Measurements from ENCODE around the gene CD101. TPM values are rescaled to one million over a fixed set of nuclear protein-coding genes. Genes with fewer than 3 reads are reported as not detected.

The CD101 gene
- total RNA-seq, 4 donors from 2014 or later: under 0.01 to 2.9 (median 0.59) TPM; not detected in 1

DNA sequence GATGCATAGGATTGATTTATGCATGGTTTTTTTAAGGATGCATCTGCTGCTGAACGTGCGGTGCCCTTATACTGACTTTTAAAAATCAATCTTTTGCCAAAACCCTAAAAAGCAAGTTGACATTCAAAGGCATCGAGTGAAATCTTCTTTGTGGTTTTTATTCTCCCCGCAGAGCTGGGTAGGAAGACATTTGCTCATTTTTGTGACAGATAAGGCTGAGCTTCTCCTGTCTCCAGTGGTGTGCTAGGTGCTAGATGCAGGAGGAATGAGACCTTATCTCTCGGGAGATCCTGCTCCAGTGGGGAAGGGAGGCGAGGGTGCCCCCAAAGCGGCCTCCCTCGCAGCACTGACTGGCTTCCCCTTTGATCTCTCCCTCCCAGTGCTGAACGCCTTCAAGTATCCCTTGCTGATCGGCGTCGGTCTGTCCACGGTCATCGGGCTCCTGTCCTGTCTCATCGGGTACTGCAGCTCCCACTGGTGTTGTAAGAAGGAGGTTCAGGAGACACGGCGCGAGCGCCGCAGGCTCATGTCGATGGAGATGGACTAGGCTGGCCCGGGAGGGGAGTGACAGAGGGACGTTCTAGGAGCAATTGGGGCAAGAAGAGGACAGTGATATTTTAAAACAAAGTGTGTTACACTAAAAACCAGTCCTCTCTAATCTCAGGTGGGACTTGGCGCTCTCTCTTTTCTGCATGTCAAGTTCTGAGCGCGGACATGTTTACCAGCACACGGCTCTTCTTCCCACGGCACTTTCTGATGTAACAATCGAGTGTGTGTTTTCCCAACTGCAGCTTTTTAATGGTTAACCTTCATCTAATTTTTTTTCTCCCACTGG, 14.9 kb upstream of the CD101 start:
- H3K36me3 ChIP-seq: no peaks in the 10 kb centered on the region
- no peaks in the 10 kb centered on the region for H3K27me3 ChIP-seq
- no peak overlapping the region for H3K4me3 ChIP-seq
- no peaks in the 10 kb centered on the region for H3K9me3 ChIP-seq
- no peak for TF ChIP-seq POLR2A (IDR thresholded peaks at IDR 0.05)
- no peak for TF ChIP-seq EP300 (IDR thresholded peaks at IDR 0.05)
- TF ChIP-seq, protein P1, sequence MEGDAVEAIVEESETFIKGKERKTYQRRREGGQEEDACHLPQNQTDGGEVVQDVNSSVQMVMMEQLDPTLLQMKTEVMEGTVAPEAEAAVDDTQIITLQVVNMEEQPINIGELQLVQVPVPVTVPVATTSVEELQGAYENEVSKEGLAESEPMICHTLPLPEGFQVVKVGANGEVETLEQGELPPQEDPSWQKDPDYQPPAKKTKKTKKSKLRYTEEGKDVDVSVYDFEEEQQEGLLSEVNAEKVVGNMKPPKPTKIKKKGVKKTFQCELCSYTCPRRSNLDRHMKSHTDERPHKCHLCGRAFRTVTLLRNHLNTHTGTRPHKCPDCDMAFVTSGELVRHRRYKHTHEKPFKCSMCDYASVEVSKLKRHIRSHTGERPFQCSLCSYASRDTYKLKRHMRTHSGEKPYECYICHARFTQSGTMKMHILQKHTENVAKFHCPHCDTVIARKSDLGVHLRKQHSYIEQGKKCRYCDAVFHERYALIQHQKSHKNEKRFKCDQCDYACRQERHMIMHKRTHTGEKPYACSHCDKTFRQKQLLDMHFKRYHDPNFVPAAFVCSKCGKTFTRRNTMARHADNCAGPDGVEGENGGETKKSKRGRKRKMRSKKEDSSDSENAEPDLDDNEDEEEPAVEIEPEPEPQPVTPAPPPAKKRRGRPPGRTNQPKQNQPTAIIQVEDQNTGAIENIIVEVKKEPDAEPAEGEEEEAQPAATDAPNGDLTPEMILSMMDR (IDR thresholded peaks at IDR 0.05): no peak
- DNase-seq (ENCODE audit: low spot score in 2 of 2): no peak
- peak overlapping the region in 1 of 4 donors; percentile 19 for H3K27ac ChIP-seq
- 77 to 82% methylated on average over 28 to 29 of the region's 29 CpGs for whole genome bisulfite sequencing, 2 donors
- H3K4me1 ChIP-seq: peaks cover 0 to 22% (median 5%) of the 10 kb centered on the region in 4 donors

DNA sequence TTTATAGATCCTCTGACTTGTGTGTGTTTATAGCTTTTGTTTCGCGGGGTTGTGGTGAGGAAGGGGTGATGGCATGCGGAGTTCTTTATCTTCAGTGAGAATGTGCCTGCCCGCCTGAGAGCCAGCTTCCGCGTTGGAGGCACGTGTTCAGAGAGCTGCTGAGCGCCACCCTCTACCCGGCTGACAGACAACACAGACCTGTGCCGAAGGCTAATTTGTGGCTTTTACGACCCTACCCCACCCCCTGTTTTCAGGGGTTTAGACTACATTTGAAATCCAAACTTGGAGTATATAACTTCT, 14.4 kb upstream of the CD101 start:
- TF ChIP-seq EP300 (IDR thresholded peaks at IDR 0.05) (no peak), POLR2A (IDR thresholded peaks at IDR 0.05) (no peak)
- TF ChIP-seq, protein P1 (IDR thresholded peaks at IDR 0.05): no peak
- no peaks in the 10 kb centered on the region for H3K27me3 ChIP-seq
- no peaks in the 10 kb centered on the region for H3K36me3 ChIP-seq
- H3K4me3 ChIP-seq: no peak overlapping the region
- 50 to 56% methylated on average over 11 of the region's 11 CpGs for whole genome bisulfite sequencing, 2 donors
- peak overlapping the region in 1 of 4 donors; percentile 19 for H3K27ac ChIP-seq
- H3K4me1 ChIP-seq: peaks cover 0 to 22% (median 5%) of the 10 kb centered on the region in 4 donors
- DNase-seq (ENCODE audit: low spot score in 2 of 2): no peak
- no peaks in the 10 kb centered on the region for H3K9me3 ChIP-seq

DNA sequence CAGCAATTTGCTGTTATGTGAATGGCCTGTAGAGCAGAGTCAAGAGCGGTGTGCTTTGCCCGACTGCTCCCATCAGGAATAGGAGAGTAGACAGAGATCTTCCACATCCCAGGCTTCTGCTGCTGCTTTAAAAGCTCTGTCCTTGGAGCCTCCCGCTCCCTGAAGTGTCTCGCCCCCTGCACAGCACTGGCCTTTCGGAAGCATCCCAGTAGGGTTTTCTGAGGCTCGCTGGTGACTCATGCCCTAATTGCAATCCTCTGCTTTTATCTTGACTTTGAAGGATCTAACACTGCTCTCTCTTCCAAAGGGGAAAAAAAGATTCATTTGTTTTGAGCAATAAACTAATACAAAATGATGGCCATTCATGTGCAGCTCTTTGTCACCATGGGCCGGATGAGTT, 13.3 kb upstream of the CD101 start:
- TF ChIP-seq EP300 (IDR thresholded peaks at IDR 0.05): no peak
- TF ChIP-seq POLR2A (IDR thresholded peaks at IDR 0.05): no peak
- TF ChIP-seq, protein P1 (IDR thresholded peaks at IDR 0.05): no peak
- peaks cover 0 to 22% (median 5%) of the 10 kb centered on the region in 4 donors for H3K4me1 ChIP-seq
- WGBS, 2 donors: 74 to 79% methylated on average over 7 of the region's 7 CpGs
- no peaks in the 10 kb centered on the region for H3K9me3 ChIP-seq
- H3K4me3 ChIP-seq: no peak overlapping the region
- H3K27me3 ChIP-seq: no peaks in the 10 kb centered on the region
- no peaks in the 10 kb centered on the region for H3K36me3 ChIP-seq
- H3K27ac ChIP-seq: no peak overlapping the region
- DNase-seq (ENCODE audit: low spot score in 2 of 2): no peak

DNA sequence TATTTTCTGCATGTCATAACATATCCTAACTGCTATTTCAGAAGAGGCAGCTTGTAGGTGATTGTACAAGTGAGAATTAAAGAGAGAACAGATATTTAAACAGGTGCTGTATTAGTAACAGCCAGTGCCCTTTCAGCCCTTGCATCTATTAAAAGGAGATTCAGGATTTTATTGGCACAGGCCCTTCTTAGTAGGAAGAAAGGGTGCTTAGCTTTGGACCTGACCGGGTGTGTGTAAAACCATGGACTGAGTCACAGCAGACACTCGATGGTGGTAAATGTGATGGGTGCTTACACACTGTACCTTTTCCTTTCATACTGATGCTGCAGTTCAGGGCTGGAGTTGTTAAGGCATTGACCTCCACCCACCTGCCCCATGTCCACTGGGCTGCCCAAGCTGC, 12.7 kb upstream of the CD101 start:
- Histone ChIP-seq H3K27ac (no peak overlapping the region), H3K4me3 (no peak overlapping the region), H3K9me3 (no peaks in the 10 kb centered on the region), H3K36me3 (no peaks in the 10 kb centered on the region), H3K27me3 (no peaks in the 10 kb centered on the region), H3K4me1 (peaks cover 0 to 22% (median 4%) of the 10 kb centered on the region in 4 donors)
- TF ChIP-seq POLR2A (IDR thresholded peaks at IDR 0.05): no peak
- TF ChIP-seq, protein P1 (IDR thresholded peaks at IDR 0.05): no peak
- TF ChIP-seq EP300 (IDR thresholded peaks at IDR 0.05): no peak
- DNase-seq (ENCODE audit: low spot score in 2 of 2): no peak
- 75 to 90% methylated on average over 2 of the region's 2 CpGs for WGBS, 2 donors

DNA sequence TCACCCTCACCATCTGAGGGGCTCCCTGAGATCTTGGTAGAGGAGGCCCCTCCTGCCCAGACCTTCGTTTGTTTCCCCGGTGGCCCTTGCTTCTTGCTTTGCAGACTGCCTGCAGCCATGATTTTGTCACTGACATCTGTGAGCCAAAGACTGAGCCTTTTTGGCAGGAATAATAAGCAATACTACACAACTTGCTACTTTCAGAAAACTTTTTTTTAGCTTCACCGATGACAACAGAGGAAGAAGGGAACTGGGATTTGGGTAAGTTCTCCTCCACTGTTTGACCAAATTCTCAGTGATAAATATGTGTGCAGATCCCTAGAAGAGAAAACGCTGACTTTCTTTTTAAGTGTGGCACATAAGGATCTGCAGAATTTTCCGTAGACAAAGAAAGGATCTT, 11.7 kb upstream of the CD101 start:
- DNase-seq (ENCODE audit: low spot score in 2 of 2): no peak
- Histone ChIP-seq H3K27ac (no peak overlapping the region), H3K4me3 (no peak overlapping the region), H3K36me3 (no peaks in the 10 kb centered on the region), H3K9me3 (no peaks in the 10 kb centered on the region), H3K27me3 (no peaks in the 10 kb centered on the region), H3K4me1 (peaks cover 0 to 22% (median 3%) of the 10 kb centered on the region in 4 donors)
- WGBS, 2 donors: 58% methylated on average over 5 of the region's 5 CpGs
- TF ChIP-seq, protein P1 (IDR thresholded peaks at IDR 0.05): no peak
- TF ChIP-seq POLR2A (IDR thresholded peaks at IDR 0.05): no peak
- TF ChIP-seq EP300 (IDR thresholded peaks at IDR 0.05): no peak
